KMS-11 (cell line): ENCODE data around the gene ABHD17A.
"Not testable (repeated sequence)": the region's sequence is repeated elsewhere in the genome, so short reads cannot be mapped to it uniquely, and the experiment has no call there.

Experiments used
- H2AFZ ChIP-seq: fragments of 200-600 bp; sonication (generic); 2 replicates; pipeline ENCODE4 v1.6.1; 2016; ENCODE audit warnings: antibody characterized with exemption, mixed run types, low read depth
- H3K27ac ChIP-seq: fragments of 200-600 bp; sonication (generic); 2 replicates; pipeline ENCODE4 v1.6.1; 2016; ENCODE audit warnings: mild to moderate bottlenecking, mixed run types
- H3K27me3 ChIP-seq: fragments of 200-600 bp; sonication (generic); 2 replicates; pipeline ENCODE4 v1.6.1; 2017; ENCODE audit warnings: mild to moderate bottlenecking, low read depth, mixed run types, moderate library complexity; ENCODE audit not compliant: insufficient read depth
- H3K36me3 ChIP-seq: fragments of 200-600 bp; sonication (generic); 2 replicates; pipeline ENCODE4 v1.6.1; 2017; ENCODE audit warnings: mild to moderate bottlenecking, mixed run types; ENCODE audit not compliant: insufficient read depth
- H3K4me1 ChIP-seq: fragments of 200-600 bp; sonication (generic); 2 replicates; pipeline ENCODE4 v1.6.1; 2016; ENCODE audit warnings: mild to moderate bottlenecking, low read depth, mixed run types; ENCODE audit not compliant: poor library complexity, severe bottlenecking
- H3K4me2 ChIP-seq: fragments of 200-600 bp; sonication (generic); 2 replicates; pipeline ENCODE4 v1.7.0; 2016; ENCODE audit warnings: mild to moderate bottlenecking, mixed run types
- H3K4me3 ChIP-seq: fragments of 200-600 bp; sonication (generic); IDR thresholded peaks from 2 replicates; pipeline ENCODE4 v1.6.1; 2017; ENCODE audit warnings: low read depth, low read length, mixed read lengths; ENCODE audit not compliant: insufficient read depth
- H3K79me2 ChIP-seq: fragments of 200-600 bp; sonication (generic); 2 replicates; pipeline ENCODE4 v1.6.1; 2016; ENCODE audit warnings: low read depth, mixed run types; ENCODE audit not compliant: insufficient read depth
- H3K9ac ChIP-seq: fragments of 200-600 bp; sonication (generic); 2 replicates; pipeline ENCODE4 v1.6.1; 2016; ENCODE audit warnings: mild to moderate bottlenecking, mixed run types
- H4K20me1 ChIP-seq: fragments of 200-600 bp; sonication (generic); 2 replicates; pipeline ENCODE4 v1.6.1; 2016; ENCODE audit warnings: mild to moderate bottlenecking, mixed run types; ENCODE audit not compliant: insufficient read depth
- TF ChIP-seq, protein P1 (sequence below): fragments of 200-600 bp; sonication (generic); conservative IDR thresholded peaks from 2 replicates; pipeline ENCODE4 v1.6.1; 2017; ENCODE audit warnings: low read depth, mild to moderate bottlenecking, antibody characterized with exemption, low read length, moderate library complexity, mixed read lengths

The ABHD17A gene

DNA sequence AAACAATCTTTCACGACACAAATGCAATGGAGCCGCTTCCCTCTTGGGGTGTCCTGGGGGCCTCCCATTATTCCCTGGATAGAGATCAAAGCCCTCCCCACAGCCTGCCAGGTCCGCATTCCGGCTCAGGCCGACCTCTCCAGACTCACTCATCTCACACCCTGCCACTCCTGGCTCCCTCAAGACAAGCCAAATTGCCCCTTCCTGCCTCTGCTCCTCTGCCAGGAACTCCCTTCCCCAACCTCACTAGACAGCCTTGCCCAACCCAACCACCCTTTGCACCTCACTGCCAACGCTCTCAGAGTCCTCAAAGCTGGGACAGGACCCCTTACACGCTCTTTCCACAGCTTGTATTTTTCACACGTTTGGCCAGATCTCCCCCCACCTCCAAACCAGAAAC, 1.5 kb downstream of the ABHD17A start:
- Histone ChIP-seq H3K27ac (no peak overlapping the region), H3K4me1 (peaks cover 19% of the 10 kb centered on the region)

GRCh38 chr19:1882786-1883692, 2.3 kb downstream of the ABHD17A start:
- Histone ChIP-seq H2AFZ (no peak overlapping the region), H3K27me3 (no peaks in the 10 kb centered on the region), H3K4me3 (no peak overlapping the region), H3K79me2 (peaks cover 20% of the 10 kb centered on the region; the same call in 1 of the 2 replicates), H4K20me1 (no peaks in the 10 kb centered on the region), H3K4me1 (peaks cover 19% of the 10 kb centered on the region), H3K9ac (no peak overlapping the region), H3K4me2 (peak overlapping the region; percentile 85; the same call in 1 of the 2 replicates), H3K27ac (no peak overlapping the region), H3K36me3 (no peaks in the 10 kb centered on the region)
- TF ChIP-seq, protein P1, sequence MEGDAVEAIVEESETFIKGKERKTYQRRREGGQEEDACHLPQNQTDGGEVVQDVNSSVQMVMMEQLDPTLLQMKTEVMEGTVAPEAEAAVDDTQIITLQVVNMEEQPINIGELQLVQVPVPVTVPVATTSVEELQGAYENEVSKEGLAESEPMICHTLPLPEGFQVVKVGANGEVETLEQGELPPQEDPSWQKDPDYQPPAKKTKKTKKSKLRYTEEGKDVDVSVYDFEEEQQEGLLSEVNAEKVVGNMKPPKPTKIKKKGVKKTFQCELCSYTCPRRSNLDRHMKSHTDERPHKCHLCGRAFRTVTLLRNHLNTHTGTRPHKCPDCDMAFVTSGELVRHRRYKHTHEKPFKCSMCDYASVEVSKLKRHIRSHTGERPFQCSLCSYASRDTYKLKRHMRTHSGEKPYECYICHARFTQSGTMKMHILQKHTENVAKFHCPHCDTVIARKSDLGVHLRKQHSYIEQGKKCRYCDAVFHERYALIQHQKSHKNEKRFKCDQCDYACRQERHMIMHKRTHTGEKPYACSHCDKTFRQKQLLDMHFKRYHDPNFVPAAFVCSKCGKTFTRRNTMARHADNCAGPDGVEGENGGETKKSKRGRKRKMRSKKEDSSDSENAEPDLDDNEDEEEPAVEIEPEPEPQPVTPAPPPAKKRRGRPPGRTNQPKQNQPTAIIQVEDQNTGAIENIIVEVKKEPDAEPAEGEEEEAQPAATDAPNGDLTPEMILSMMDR, result no peak

More for the DNA sequence above, 1.5 kb downstream of the ABHD17A start:
- Histone ChIP-seq H2AFZ (no peak overlapping the region), H3K4me2 (peak overlapping the region; percentile 85), H3K27me3 (no peaks in the 10 kb centered on the region), H4K20me1 (no peaks in the 10 kb centered on the region), H3K9ac (no peak overlapping the region), H3K79me2 (peaks cover 20% of the 10 kb centered on the region; the same call in 1 of the 2 replicates), H3K36me3 (no peaks in the 10 kb centered on the region), H3K4me3 (no peak overlapping the region)
- TF ChIP-seq, protein P1, result no peak

- no peak overlapping the region for H3K4me2 ChIP-seq
- no peaks in the 10 kb centered on the region for H4K20me1 ChIP-seq
- no peaks in the 10 kb centered on the region for H3K27me3 ChIP-seq
- no peaks in the 10 kb centered on the region for H3K36me3 ChIP-seq
- TF ChIP-seq, protein P1, result no peak
- H2AFZ ChIP-seq, result no peak overlapping the region
- no peak overlapping the region for H3K27ac ChIP-seq
- H3K4me1 ChIP-seq, result peaks cover 19% of the 10 kb centered on the region
- H3K79me2 ChIP-seq, result peaks cover 20% of the 10 kb centered on the region; the same call in 1 of the 2 replicates
- no peak overlapping the region for H3K4me3 ChIP-seq
- H3K9ac ChIP-seq, result no peak overlapping the region
Observed at GRCh38 chr19:1882089-1882785, 3.1 kb downstream of the ABHD17A start.

- Histone ChIP-seq H3K79me2 (peaks cover 20% of the 10 kb centered on the region; the same call in 1 of the 2 replicates), H3K4me1 (peaks cover 20% of the 10 kb centered on the region)
- H3K4me3 ChIP-seq, H3K27ac ChIP-seq, H3K27me3 ChIP-seq, H3K36me3 ChIP-seq, H3K4me2 ChIP-seq, H2AFZ ChIP-seq, H3K9ac ChIP-seq, H4K20me1 ChIP-seq: not testable (repeated sequence)
Observed at GRCh38 chr19:1881393-1882088, 3.8 kb downstream of the ABHD17A start.
